ENCODE measurements around the gene ZFHX3.

GRCh38 chr16:72928090-72928981 is 119.6 kb downstream of the ZFHX3 start:
- no peak for TF ChIP-seq CTCF (IDR thresholded peaks at IDR 0.05; ENCODE audit: low read depth, low read length, missing input control)
- no peak for TF ChIP-seq SP1 (IDR thresholded peaks at IDR 0.05)
- no peak for TF ChIP-seq JUND (IDR thresholded peaks at IDR 0.05)
- no peak for TF ChIP-seq RAD21 (IDR thresholded peaks at IDR 0.05)
- TF ChIP-seq RXRA (IDR thresholded peaks at IDR 0.05): no peak
- TF ChIP-seq FOXA1 (IDR thresholded peaks at IDR 0.05): no peak
- no peak for TF ChIP-seq REST (IDR thresholded peaks at IDR 0.05)
- no peak for TF ChIP-seq MAX (IDR thresholded peaks at IDR 0.05)
- TF ChIP-seq TAF1 (conservative IDR thresholded peaks at IDR 0.05): no peak
- TF ChIP-seq GABPA (IDR thresholded peaks at IDR 0.05 in 1 of 2, conservative IDR thresholded peaks at IDR 0.05 in 1 of 2): no peak
- TF ChIP-seq ATF3 (IDR thresholded peaks at IDR 0.05): no peak

All from liver (tissue), 3 donors.